Measurements from ENCODE around the gene ZNF497.
A peak's percentile ranks its signal among the peaks of the same experiment; 100 is the strongest.
"Not testable (repeated sequence)": the region's sequence is repeated elsewhere in the genome, so short reads cannot be mapped to it uniquely, and the experiment has no call there.

ZNF497 gene

GRCh38 chr19:58348080-58348479 lies 14.5 kb downstream of the ZNF497 start:
- DNase-seq (ENCODE audit: low spot score) = not testable (repeated sequence)

- DNase-seq (ENCODE audit: low spot score) = peak; percentile 58
Observed at GRCh38 chr19:58346961-58347929, 15.3 kb downstream of the ZNF497 start.

GRCh38 chr19:58345558-58345957 lies 17.0 kb downstream of the ZNF497 start:
- no peak for DNase-seq (ENCODE audit: low spot score)

- DNase-seq (ENCODE audit: low spot score) = peak; percentile 35
Observed at GRCh38 chr19:58338825-58339558, 23.6 kb downstream of the ZNF497 start.

- no peak for DNase-seq (ENCODE audit: low spot score)
Observed at GRCh38 chr19:58338336-58338735, 24.2 kb downstream of the ZNF497 start.

- DNase-seq (ENCODE audit: low spot score) = no peak
Observed at GRCh38 chr19:58336820-58337219, 25.7 kb downstream of the ZNF497 start.

GRCh38 chr19:58336216-58336615 lies 26.3 kb downstream of the ZNF497 start:
- no peak for DNase-seq (ENCODE audit: low spot score)

GRCh38 chr19:58335630-58336029 lies 26.9 kb downstream of the ZNF497 start:
- DNase-seq (ENCODE audit: low spot score) = no peak

GRCh38 chr19:58334691-58335249 lies 27.8 kb downstream of the ZNF497 start:
- no peak for DNase-seq (ENCODE audit: low spot score)

- no peak for DNase-seq (ENCODE audit: low spot score)
Observed at GRCh38 chr19:58332697-58333096, 29.9 kb downstream of the ZNF497 start.

GRCh38 chr19:58330458-58330857 lies 32.1 kb downstream of the ZNF497 start:
- DNase-seq (ENCODE audit: low spot score) = peak; percentile 80

GRCh38 chr19:58328999-58329398 lies 33.6 kb downstream of the ZNF497 start:
- DNase-seq (ENCODE audit: low spot score) = peak; percentile 22

- peak; percentile 97 for DNase-seq (ENCODE audit: low spot score)
Observed at GRCh38 chr19:58326914-58327726, 35.4 kb downstream of the ZNF497 start, which contains the start of gene ZSCAN22. Gene ZSCAN22 (plus strand): TSS chr19:58326994. CDS start chr19:58334803, 7,809 bp downstream.

GRCh38 chr19:58326501-58326913 lies 36.0 kb downstream of the ZNF497 start:
- DNase-seq (ENCODE audit: low spot score) = no peak

GRCh38 chr19:58325311-58326022 lies 37.1 kb downstream of the ZNF497 start:
- peak; percentile 82 for DNase-seq (ENCODE audit: low spot score)

- no peak for DNase-seq (ENCODE audit: low spot score)
Observed at GRCh38 chr19:58319241-58319640, 43.3 kb downstream of the ZNF497 start.

- DNase-seq (ENCODE audit: low spot score) = no peak
Observed at GRCh38 chr19:58318297-58318696, 44.3 kb downstream of the ZNF497 start.

- peak; percentile 70 for DNase-seq (ENCODE audit: low spot score)
Observed at GRCh38 chr19:58317476-58318072, 45.0 kb downstream of the ZNF497 start.

- no peak for DNase-seq (ENCODE audit: low spot score)
Observed at GRCh38 chr19:58315580-58315979, 47.0 kb downstream of the ZNF497 start.

- DNase-seq (ENCODE audit: low spot score) = no peak
Observed at GRCh38 chr19:58311345-58311865, 51.1 kb downstream of the ZNF497 start.
